ENCODE results near the gene MCEMP1. TPM values are rescaled to one million over a fixed set of nuclear protein-coding genes. Genes with fewer than 3 reads are reported as not detected.

The MCEMP1 gene
- total RNA-seq, 1 experiment from 2014 or later, result 0.44 TPM

DNA sequence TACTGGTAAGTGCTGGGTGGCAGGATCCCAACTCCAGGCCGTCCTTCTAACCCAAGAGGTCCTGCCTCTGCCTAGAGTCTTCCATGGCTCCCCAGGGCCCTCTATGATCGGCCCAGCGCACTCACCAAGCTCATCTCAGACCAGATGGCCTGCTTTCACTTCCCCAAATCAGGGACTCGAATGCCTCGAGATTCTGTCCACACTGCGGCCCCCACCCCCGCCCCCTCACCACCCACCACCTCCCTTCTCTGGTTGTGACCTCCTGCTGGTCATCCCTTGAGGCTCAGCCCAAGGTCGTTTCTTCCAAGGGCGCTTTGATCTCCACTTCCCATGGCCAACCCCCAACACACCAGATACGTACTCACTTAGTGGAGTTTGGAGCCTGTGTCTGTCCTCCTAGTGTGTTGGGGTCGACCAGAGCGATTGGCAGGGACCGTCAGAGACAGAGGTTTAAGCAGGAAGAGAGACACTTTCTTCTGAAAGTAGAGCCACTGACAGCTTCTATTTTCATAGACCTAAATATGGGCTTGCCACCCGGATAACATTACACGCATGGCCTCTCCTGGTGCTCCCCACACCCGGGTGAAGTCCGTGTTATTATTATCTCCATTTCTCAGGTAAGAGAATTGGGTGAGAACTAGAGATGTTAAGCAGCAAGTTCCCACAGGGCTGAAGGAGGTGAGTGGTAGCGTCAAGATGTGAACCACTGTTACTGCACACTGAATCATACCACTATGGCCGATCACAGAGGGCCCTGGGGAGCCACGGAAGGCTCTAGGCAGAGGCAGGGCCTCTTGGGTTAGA lies 25.0 kb downstream of the MCEMP1 start, which contains the start of gene FCER2:
Gene FCER2 (minus strand): TSS at position 478 of the 804 bp plus-strand sequence. CDS start 2,371 bp downstream, outside the sequence.
- CTCF ChIA-PET, result interaction anchor here (0.6 to 0.7 kb wide), 3 partner anchors 16 to 150 kb away, joined by 3 to 4 read pairs (median 3); partner anchors contain the start of gene PCP2
- BruUV-seq (replicated peaks), result no TSS peak
- Mint-ChIP-seq H3K9me3 (ENCODE audit: unreplicated experiment) (no peaks in the 10 kb centered on the region), H3K4me1 (ENCODE audit: insufficient read depth, unreplicated experiment) (peaks cover 10% of the 10 kb centered on the region), H3K27me3 (ENCODE audit: insufficient read depth, unreplicated experiment) (peaks cover 55% of the 10 kb centered on the region), H3K4me3 (ENCODE audit: unreplicated experiment) (no peak within 1 kb of the TSS), H3K27ac (ENCODE audit: low read depth, unreplicated experiment) (no peak within 1 kb of the TSS), H3K36me3 (ENCODE audit: insufficient read depth, unreplicated experiment) (no peaks in the 10 kb centered on the region)
- intact Hi-C loops (cut with micrococcal nuclease), result no loop called here
- TF ChIP-seq, protein P1, sequence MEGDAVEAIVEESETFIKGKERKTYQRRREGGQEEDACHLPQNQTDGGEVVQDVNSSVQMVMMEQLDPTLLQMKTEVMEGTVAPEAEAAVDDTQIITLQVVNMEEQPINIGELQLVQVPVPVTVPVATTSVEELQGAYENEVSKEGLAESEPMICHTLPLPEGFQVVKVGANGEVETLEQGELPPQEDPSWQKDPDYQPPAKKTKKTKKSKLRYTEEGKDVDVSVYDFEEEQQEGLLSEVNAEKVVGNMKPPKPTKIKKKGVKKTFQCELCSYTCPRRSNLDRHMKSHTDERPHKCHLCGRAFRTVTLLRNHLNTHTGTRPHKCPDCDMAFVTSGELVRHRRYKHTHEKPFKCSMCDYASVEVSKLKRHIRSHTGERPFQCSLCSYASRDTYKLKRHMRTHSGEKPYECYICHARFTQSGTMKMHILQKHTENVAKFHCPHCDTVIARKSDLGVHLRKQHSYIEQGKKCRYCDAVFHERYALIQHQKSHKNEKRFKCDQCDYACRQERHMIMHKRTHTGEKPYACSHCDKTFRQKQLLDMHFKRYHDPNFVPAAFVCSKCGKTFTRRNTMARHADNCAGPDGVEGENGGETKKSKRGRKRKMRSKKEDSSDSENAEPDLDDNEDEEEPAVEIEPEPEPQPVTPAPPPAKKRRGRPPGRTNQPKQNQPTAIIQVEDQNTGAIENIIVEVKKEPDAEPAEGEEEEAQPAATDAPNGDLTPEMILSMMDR (IDR thresholded peaks at IDR 0.05; ENCODE audit: unreplicated experiment), result no peak
- POLR2A ChIA-PET, result interaction anchor here (0.5 kb wide), 1 partner anchor 129 kb away, joined by 3 read pairs; no protein-coding TSS in a partner anchor
- DNase-seq (ENCODE audit: unreplicated experiment), result no peak

DNA sequence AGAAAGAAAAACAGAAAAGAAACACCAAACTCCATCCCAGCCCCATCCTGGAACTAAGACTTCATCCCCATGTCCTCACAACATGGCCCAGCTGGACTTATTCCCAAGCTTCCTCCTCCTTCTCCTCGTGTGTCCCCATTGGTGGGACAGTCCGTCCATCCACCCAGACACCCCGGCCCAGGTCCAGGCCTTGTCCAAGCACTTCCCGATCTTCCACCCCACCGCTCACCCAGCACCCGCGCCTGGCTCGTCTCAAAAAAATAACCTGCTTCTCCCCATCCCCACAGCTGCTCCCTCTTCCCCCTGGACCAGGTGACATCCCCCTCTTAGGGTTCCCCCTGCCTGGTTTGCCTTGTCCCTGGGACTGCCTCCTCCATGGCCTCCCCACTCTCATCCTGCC lies 26.4 kb downstream of the MCEMP1 start:
- TF ChIP-seq, protein P1 (IDR thresholded peaks at IDR 0.05; ENCODE audit: unreplicated experiment), result no peak
- DNase-seq (ENCODE audit: unreplicated experiment), result no peak
- H3K4me1 Mint-ChIP-seq (ENCODE audit: insufficient read depth, unreplicated experiment), result peaks cover 10% of the 10 kb centered on the region
- CTCF ChIA-PET, result interaction anchor here (0.6 to 0.7 kb wide), 2 partner anchors 79 to 1283 kb away, joined by 3 read pairs; no protein-coding TSS in a partner anchor
- H3K4me3 Mint-ChIP-seq (ENCODE audit: unreplicated experiment), result no peak overlapping the region
- BruUV-seq (replicated peaks), result no TSS peak
- POLR2A ChIA-PET, result no interaction called here
- no peaks in the 10 kb centered on the region for H3K36me3 Mint-ChIP-seq (ENCODE audit: insufficient read depth, unreplicated experiment)
- H3K27ac Mint-ChIP-seq (ENCODE audit: low read depth, unreplicated experiment), result no peak overlapping the region
- H3K9me3 Mint-ChIP-seq (ENCODE audit: unreplicated experiment), result no peaks in the 10 kb centered on the region
- peaks cover 40% of the 10 kb centered on the region for H3K27me3 Mint-ChIP-seq (ENCODE audit: insufficient read depth, unreplicated experiment)
- intact Hi-C loops (cut with micrococcal nuclease), result no loop called here

DNA sequence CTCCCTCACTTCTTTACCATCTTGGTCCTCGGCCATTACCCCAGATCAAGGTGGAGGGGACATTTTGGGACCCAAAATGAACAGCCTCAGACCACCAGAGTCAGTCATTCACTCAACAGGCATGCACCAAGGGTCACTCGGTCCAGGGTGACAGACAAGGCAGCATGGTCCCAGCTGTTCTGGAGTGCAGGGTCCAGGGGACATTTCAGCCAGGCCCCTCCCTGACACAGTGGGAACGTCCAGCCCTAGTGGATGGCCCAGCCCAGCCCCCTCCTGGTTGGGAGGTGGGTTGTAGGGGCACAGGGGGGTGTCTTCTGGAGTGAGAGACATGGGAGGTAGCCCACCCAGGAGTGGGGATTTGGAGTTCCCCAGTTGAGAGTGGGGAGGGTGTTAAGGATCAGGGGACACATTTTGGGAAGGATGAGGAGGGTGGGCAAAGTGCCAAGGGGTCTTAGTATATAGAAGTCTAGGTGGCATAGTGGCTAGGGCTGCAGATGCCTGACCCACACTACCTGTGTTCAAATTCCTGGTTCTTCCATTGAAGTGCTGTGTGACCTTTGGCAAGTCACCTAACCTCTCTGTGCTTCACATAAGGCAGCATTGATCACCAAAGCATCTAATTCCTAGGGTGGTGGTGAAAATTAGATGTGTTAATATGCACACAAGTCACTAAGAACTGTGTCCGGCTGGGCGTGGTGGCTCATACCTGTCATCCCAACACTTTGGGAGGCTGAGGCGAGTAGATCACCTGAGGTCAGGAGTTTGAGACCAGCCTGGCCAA lies 27.6 kb downstream of the MCEMP1 start:
- DNase-seq (ENCODE audit: unreplicated experiment), result no peak
- Mint-ChIP-seq H3K4me1 (ENCODE audit: insufficient read depth, unreplicated experiment) (peaks cover 3% of the 10 kb centered on the region), H3K36me3 (ENCODE audit: insufficient read depth, unreplicated experiment) (no peaks in the 10 kb centered on the region), H3K9me3 (ENCODE audit: unreplicated experiment) (no peaks in the 10 kb centered on the region), H3K27ac (ENCODE audit: low read depth, unreplicated experiment) (no peak overlapping the region), H3K4me3 (ENCODE audit: unreplicated experiment) (no peak overlapping the region), H3K27me3 (ENCODE audit: insufficient read depth, unreplicated experiment) (peaks cover 34% of the 10 kb centered on the region)
- intact Hi-C loops (cut with micrococcal nuclease), result no loop called here
- ChIA-PET POLR2A (no interaction called here), CTCF (no interaction called here)
- BruUV-seq (replicated peaks), result no TSS peak
- TF ChIP-seq, protein P1 (IDR thresholded peaks at IDR 0.05; ENCODE audit: unreplicated experiment), result no peak

Measured in MCF 10A (cell line).